Loucy (cell line): ENCODE results near the gene GARIN5A.

Source experiments
- H2AFZ ChIP-seq: fragments of 200-600 bp; sonication (generic); 2 replicates; pipeline ENCODE4 v1.6.0; 2016; ENCODE audit warnings: antibody characterized with exemption, mild to moderate bottlenecking, low read length, moderate library complexity
- H3F3A ChIP-seq: fragments of 200-600 bp; 2 replicates; pipeline ENCODE4 v1.6.0; 2016; ENCODE audit warnings: antibody characterized with exemption, low read depth, mild to moderate bottlenecking
- H3K27me3 ChIP-seq: fragments of 200-600 bp; sonication (generic); 2 replicates; pipeline ENCODE4 v1.6.1; 2014; ENCODE audit warnings: low read length, mild to moderate bottlenecking; ENCODE audit not compliant: insufficient read depth, poor library complexity, severe bottlenecking
- H3K36me3 ChIP-seq: fragments of 200-600 bp; sonication (generic); 2 replicates; pipeline ENCODE4 v1.6.1; 2016; ENCODE audit warnings: low read length; ENCODE audit not compliant: insufficient read depth
- H3K4me1 ChIP-seq: fragments of 200-600 bp; sonication (generic); 2 replicates; pipeline ENCODE4 v1.5.1; 2014; ENCODE audit warnings: low read length, mild to moderate bottlenecking; ENCODE audit not compliant: insufficient read depth, poor library complexity, severe bottlenecking
- H3K4me2 ChIP-seq: fragments of 200-600 bp; sonication (generic); 2 replicates; pipeline ENCODE4 v1.6.0; 2014; ENCODE audit warnings: antibody characterized with exemption, low read length, low read depth, mild to moderate bottlenecking; ENCODE audit not compliant: poor library complexity, severe bottlenecking
- H3K4me3 ChIP-seq: fragments of 200-600 bp; sonication (generic); 2 replicates; pipeline ENCODE4 v1.5.1; 2014; ENCODE audit warnings: low read length, mild to moderate bottlenecking, mixed read lengths; ENCODE audit not compliant: poor library complexity, severe bottlenecking
- H3K79me2 ChIP-seq: fragments of 200-600 bp; sonication (generic); 2 replicates; pipeline ENCODE4 v1.6.1; 2014; ENCODE audit warnings: low read length; ENCODE audit not compliant: insufficient read depth
- H3K9ac ChIP-seq: fragments of 200-600 bp; sonication (generic); 2 replicates; pipeline ENCODE4 v1.6.0; 2014; ENCODE audit warnings: mild to moderate bottlenecking, low read depth, low read length, moderate library complexity; ENCODE audit not compliant: poor library complexity, severe bottlenecking
- H3K9me2 ChIP-seq: fragments of 200-600 bp; sonication (generic); replicated peaks from 2 replicates; pipeline ENCODE4 v1.6.1; 2016; ENCODE audit warnings: low read depth, low read length, mixed read lengths
- H3K9me3 ChIP-seq: fragments of 200-600 bp; sonication (generic); 2 replicates; pipeline ENCODE4 v1.6.1; 2014; ENCODE audit warnings: mild to moderate bottlenecking, antibody characterized with exemption, low read length, low read depth; ENCODE audit not compliant: insufficient read depth
- H4K20me1 ChIP-seq: fragments of 200-600 bp; sonication (generic); 2 replicates; pipeline ENCODE4 v1.6.0; 2014; ENCODE audit warnings: antibody characterized with exemption, low read length, mild to moderate bottlenecking; ENCODE audit not compliant: insufficient read depth, poor library complexity, severe bottlenecking
- EZH2phosphoT487 ChIP-seq: fragments of 200-600 bp; IDR thresholded peaks from 2 replicates; pipeline ENCODE4 v1.6.1; 2018; ENCODE audit warnings: antibody characterized with exemption, mild to moderate bottlenecking, moderate library complexity, borderline replicate concordance
- TF ChIP-seq, protein P1 (sequence below): fragments of 200-600 bp; sonication (generic); conservative IDR thresholded peaks from 2 replicates; pipeline ENCODE4 v1.5.1; 2014; ENCODE audit warnings: mild to moderate bottlenecking, antibody characterized with exemption, low read length

Gene GARIN5A

DNA sequence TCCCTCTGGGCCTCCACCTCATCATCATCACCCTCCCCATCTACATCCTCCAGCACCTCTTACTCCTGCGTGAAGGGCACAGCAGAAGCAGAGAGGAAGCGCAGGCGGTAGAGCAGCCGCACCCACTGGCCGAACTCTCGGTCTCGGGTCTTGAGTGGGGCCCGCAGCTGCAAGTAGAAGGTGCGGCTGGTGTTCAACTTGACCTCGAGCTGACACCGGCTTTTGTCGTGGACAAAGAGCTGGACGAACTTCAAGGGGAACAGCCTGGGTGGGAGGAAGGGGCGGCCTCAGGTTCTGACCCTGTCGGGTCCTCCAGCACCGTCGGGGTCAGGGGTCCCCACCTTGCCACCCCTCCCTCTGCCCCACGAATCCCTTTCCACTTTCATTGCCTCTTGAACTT, 9.1 kb downstream of the GARIN5A start:
- H3K4me3 ChIP-seq, result no peak overlapping the region
- H2AFZ ChIP-seq, result no peak overlapping the region
- no peak overlapping the region for H3K4me2 ChIP-seq
- H3K79me2 ChIP-seq, result no peaks in the 10 kb centered on the region
- no peak overlapping the region for H3K9ac ChIP-seq
- no peaks in the 10 kb centered on the region for H3K9me3 ChIP-seq
- no peak for TF ChIP-seq EZH2phosphoT487
- TF ChIP-seq, protein P1, sequence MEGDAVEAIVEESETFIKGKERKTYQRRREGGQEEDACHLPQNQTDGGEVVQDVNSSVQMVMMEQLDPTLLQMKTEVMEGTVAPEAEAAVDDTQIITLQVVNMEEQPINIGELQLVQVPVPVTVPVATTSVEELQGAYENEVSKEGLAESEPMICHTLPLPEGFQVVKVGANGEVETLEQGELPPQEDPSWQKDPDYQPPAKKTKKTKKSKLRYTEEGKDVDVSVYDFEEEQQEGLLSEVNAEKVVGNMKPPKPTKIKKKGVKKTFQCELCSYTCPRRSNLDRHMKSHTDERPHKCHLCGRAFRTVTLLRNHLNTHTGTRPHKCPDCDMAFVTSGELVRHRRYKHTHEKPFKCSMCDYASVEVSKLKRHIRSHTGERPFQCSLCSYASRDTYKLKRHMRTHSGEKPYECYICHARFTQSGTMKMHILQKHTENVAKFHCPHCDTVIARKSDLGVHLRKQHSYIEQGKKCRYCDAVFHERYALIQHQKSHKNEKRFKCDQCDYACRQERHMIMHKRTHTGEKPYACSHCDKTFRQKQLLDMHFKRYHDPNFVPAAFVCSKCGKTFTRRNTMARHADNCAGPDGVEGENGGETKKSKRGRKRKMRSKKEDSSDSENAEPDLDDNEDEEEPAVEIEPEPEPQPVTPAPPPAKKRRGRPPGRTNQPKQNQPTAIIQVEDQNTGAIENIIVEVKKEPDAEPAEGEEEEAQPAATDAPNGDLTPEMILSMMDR, result no peak
- H3K4me1 ChIP-seq, result no peaks in the 10 kb centered on the region
- H4K20me1 ChIP-seq, result no peaks in the 10 kb centered on the region
- no peaks in the 10 kb centered on the region for H3K27me3 ChIP-seq
- H3K9me2 ChIP-seq, result no peaks in the 10 kb centered on the region
- H3F3A ChIP-seq, result no peaks in the 10 kb centered on the region
- H3K36me3 ChIP-seq, result no peaks in the 10 kb centered on the region

DNA sequence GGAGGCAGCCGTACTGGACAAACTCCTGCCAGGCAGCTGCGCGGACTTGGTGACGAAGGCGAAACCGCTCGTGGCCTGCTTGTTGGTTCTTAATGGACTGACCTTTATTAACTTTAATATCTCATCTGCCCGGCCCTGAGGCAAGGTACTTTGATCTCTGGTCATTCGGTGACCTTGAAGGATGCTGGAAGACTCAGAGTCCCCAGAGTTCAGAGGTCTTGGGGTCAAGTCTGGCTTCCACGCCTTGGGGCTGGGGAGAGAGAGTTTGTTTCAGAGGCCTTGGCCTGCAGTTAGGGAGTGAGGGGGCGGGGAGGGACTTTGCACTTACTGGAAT, 10.0 kb downstream of the GARIN5A start:
- Histone ChIP-seq H3K4me3 (no peak overlapping the region), H3K4me2 (no peak overlapping the region), H3K36me3 (no peaks in the 10 kb centered on the region), H4K20me1 (no peaks in the 10 kb centered on the region), H3K9me2 (no peaks in the 10 kb centered on the region), H3F3A (no peaks in the 10 kb centered on the region), H3K4me1 (no peaks in the 10 kb centered on the region), H3K27me3 (no peaks in the 10 kb centered on the region), H3K79me2 (no peaks in the 10 kb centered on the region), H3K9ac (no peak overlapping the region), H2AFZ (no peak overlapping the region), H3K9me3 (no peaks in the 10 kb centered on the region)
- TF ChIP-seq, protein P1, result no peak
- TF ChIP-seq EZH2phosphoT487, result no peak

DNA sequence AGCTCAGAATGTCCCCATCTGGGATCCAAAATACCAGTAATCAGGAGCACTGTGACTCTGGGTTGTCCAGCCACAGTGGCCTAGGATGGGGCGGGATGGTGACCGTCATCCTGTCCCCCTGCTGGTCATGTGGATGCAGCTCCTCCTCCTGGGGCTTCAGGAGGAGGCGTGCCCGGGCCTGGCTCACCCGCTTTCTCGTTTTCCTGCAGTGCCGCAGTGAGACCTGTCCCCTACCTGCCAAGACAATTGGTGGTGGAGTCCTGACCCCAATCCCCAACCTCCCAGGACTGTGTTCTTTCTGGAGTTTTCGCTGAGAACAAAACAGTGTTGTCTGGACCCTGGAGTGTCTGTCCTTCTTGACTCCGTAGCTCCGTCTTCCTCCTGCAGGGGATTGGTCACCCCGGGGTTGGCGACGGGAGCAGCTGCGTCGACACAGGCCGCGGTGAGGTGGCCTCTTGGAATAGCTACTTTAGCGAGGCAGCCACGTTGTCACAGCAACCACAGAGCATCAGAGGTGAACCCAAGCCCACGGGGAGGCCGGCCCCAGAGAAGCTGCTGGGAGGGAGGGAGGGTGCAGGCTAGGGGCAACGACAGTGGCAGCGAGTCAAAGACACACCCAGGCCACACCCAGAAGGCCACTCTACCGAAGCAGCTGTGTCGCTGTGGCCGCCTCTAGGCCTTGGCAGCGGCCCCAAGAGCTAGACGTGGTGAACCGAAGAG, 10.5 kb downstream of the GARIN5A start:
- Histone ChIP-seq H3K9me3 (no peaks in the 10 kb centered on the region), H3F3A (no peaks in the 10 kb centered on the region), H3K79me2 (no peaks in the 10 kb centered on the region), H3K27me3 (no peaks in the 10 kb centered on the region), H3K9me2 (no peaks in the 10 kb centered on the region), H3K4me3 (no peak overlapping the region), H2AFZ (no peak overlapping the region), H3K36me3 (no peaks in the 10 kb centered on the region), H3K4me2 (no peak overlapping the region), H3K9ac (no peak overlapping the region), H3K4me1 (no peaks in the 10 kb centered on the region), H4K20me1 (no peaks in the 10 kb centered on the region)
- TF ChIP-seq EZH2phosphoT487, result no peak
- TF ChIP-seq, protein P1, result no peak
